ENCODE data around the gene TNS1. TPM values are rescaled to one million over a fixed set of nuclear protein-coding genes. Genes with fewer than 3 reads are reported as not detected.

Gene TNS1
- total RNA-seq, 1 donor from 2014 or later = 219 TPM

DNA sequence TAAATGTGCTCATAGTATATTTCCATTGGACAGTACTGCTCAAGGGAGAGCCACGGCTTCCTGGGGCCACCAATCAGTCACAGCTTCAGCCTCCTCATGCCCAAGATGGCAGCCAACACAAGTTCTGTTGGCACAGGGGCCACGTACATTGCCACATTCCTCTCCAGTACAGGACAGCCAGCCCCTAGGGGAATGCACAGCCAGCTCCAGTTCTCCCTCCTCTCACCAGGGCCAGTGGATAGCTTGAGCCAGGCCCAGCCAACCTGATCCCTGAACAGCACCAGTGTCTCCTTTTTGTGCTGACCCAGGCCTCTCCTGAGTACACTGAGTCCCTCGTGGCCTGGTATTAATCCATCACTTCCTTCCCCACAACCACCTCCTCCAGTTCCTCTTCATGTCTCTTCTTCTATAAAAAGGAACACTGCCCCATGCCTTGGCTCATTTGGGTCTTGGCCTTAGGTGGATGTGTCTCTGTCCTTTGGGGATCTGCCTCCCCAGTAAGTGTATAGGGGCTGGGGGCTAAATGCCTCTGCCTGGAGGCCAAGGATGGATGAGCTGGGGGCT lies 168.7 kb downstream of the TNS1 start:
- FAIRE-seq = no peak
- Histone ChIP-seq H3K27ac (ENCODE audit: low read depth, low read length) (no peak overlapping the region), H3K4me3 (ENCODE audit: insufficient read depth, low read depth, low read length) (no peak overlapping the region), H3K9ac (ENCODE audit: low read length) (no peak overlapping the region), H3K79me2 (ENCODE audit: insufficient read depth, low read length) (peaks cover 37% of the 10 kb centered on the region), H3K4me2 (ENCODE audit: low read length) (no peak overlapping the region), H4K20me1 (ENCODE audit: insufficient read depth, low read length) (peaks cover 91% of the 10 kb centered on the region), H3K9me3 (ENCODE audit: insufficient read depth, low read depth, low read length) (no peaks in the 10 kb centered on the region), H3K27me3 (ENCODE audit: insufficient read depth, low read length) (no peaks in the 10 kb centered on the region), H3K36me3 (ENCODE audit: insufficient read depth, low read length) (peaks cover 42% of the 10 kb centered on the region), H2AFZ (ENCODE audit: low read depth, low read length) (no peak overlapping the region), H3K4me1 (ENCODE audit: insufficient read depth, low read length) (peaks cover 22% of the 10 kb centered on the region)
- TF ChIP-seq, protein P1, sequence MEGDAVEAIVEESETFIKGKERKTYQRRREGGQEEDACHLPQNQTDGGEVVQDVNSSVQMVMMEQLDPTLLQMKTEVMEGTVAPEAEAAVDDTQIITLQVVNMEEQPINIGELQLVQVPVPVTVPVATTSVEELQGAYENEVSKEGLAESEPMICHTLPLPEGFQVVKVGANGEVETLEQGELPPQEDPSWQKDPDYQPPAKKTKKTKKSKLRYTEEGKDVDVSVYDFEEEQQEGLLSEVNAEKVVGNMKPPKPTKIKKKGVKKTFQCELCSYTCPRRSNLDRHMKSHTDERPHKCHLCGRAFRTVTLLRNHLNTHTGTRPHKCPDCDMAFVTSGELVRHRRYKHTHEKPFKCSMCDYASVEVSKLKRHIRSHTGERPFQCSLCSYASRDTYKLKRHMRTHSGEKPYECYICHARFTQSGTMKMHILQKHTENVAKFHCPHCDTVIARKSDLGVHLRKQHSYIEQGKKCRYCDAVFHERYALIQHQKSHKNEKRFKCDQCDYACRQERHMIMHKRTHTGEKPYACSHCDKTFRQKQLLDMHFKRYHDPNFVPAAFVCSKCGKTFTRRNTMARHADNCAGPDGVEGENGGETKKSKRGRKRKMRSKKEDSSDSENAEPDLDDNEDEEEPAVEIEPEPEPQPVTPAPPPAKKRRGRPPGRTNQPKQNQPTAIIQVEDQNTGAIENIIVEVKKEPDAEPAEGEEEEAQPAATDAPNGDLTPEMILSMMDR (IDR thresholded peaks at IDR 0.05; ENCODE audit: insufficient read depth, low read depth, low read length) = no peak
- no peak for TF ChIP-seq EZH2 (IDR thresholded peaks at IDR 0.05; ENCODE audit: insufficient read depth, low read length)
- H3K27ac Mint-ChIP-seq (ENCODE audit: unreplicated experiment) = peak overlapping the region; percentile 67
- peaks cover 51% of the 10 kb centered on the region for H3K36me3 Mint-ChIP-seq (ENCODE audit: low read depth, unreplicated experiment)
- H3K9me3 Mint-ChIP-seq (ENCODE audit: unreplicated experiment) = peaks cover 2% of the 10 kb centered on the region
- no peak for DNase-seq (ENCODE audit: low read depth)
- H3K4me3 Mint-ChIP-seq (ENCODE audit: unreplicated experiment) = no peak overlapping the region
- no peaks in the 10 kb centered on the region for H3K27me3 Mint-ChIP-seq (ENCODE audit: low read depth, unreplicated experiment)
- peaks cover 31% of the 10 kb centered on the region for H3K4me1 Mint-ChIP-seq (ENCODE audit: low read depth, unreplicated experiment)

DNA sequence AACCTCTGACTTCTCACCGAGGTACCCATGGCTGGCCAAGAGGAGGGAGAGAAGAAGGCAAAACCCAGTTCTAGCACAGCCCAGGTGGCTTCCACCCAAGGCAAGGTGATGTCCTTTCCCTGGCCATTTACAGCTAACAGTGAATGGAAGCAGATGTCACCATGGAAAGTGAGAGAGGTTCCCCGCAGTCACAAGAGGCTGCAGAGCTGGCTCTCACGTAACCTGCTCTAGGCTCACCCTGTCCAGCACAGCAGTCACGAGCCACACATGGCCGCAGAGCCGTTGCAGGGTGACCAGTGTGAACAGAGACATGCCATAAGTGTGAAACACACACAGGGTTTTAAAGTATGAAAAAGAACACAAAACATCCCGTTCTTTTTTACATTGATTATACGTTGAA lies 169.4 kb downstream of the TNS1 start:
- H3K36me3 Mint-ChIP-seq (ENCODE audit: low read depth, unreplicated experiment) = peaks cover 55% of the 10 kb centered on the region
- DNase-seq (ENCODE audit: low read depth) (no peak), FAIRE-seq (no peak)
- Histone ChIP-seq H3K4me3 (ENCODE audit: insufficient read depth, low read depth, low read length) (no peak overlapping the region), H3K9me3 (ENCODE audit: insufficient read depth, low read depth, low read length) (no peaks in the 10 kb centered on the region), H3K79me2 (ENCODE audit: insufficient read depth, low read length) (peaks cover 33% of the 10 kb centered on the region), H3K36me3 (ENCODE audit: insufficient read depth, low read length) (peaks cover 47% of the 10 kb centered on the region), H2AFZ (ENCODE audit: low read depth, low read length) (no peak overlapping the region), H3K27me3 (ENCODE audit: insufficient read depth, low read length) (no peaks in the 10 kb centered on the region), H3K4me1 (ENCODE audit: insufficient read depth, low read length) (peaks cover 21% of the 10 kb centered on the region), H3K9ac (ENCODE audit: low read length) (no peak overlapping the region), H3K27ac (ENCODE audit: low read depth, low read length) (no peak overlapping the region), H3K4me2 (ENCODE audit: low read length) (no peak overlapping the region), H4K20me1 (ENCODE audit: insufficient read depth, low read length) (peaks cover 86% of the 10 kb centered on the region)
- H3K27ac Mint-ChIP-seq (ENCODE audit: unreplicated experiment) = no peak overlapping the region
- TF ChIP-seq, protein P1 (IDR thresholded peaks at IDR 0.05; ENCODE audit: insufficient read depth, low read depth, low read length) = no peak
- no peak for TF ChIP-seq EZH2 (IDR thresholded peaks at IDR 0.05; ENCODE audit: insufficient read depth, low read length)
- H3K4me3 Mint-ChIP-seq (ENCODE audit: unreplicated experiment) = no peak overlapping the region
- no peaks in the 10 kb centered on the region for H3K27me3 Mint-ChIP-seq (ENCODE audit: low read depth, unreplicated experiment)
- H3K4me1 Mint-ChIP-seq (ENCODE audit: low read depth, unreplicated experiment) = peaks cover 28% of the 10 kb centered on the region
- H3K9me3 Mint-ChIP-seq (ENCODE audit: unreplicated experiment) = peaks cover 2% of the 10 kb centered on the region

DNA sequence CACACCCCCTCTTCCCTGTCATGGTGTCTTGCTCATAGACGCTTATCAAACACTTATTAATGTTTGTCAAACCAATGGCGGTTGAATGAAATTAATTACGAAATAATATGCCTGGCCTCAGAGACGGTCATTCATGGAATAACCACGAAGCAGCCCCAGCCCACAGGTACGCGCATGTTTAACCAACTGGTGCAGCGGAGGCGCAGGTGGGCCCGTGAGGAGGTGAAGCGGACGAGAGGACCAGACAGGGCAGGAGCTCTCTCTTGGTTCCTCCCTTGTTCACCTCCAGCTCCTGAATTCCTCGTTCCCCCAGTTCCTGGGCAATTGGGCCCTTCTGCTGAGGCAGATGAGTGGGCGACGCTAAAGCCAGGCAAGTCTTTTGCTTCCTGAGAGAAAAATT lies 169.8 kb downstream of the TNS1 start:
- FAIRE-seq (no peak), DNase-seq (ENCODE audit: low read depth) (no peak)
- peaks cover 19% of the 10 kb centered on the region for H3K4me1 ChIP-seq (ENCODE audit: insufficient read depth, low read length)
- no peaks in the 10 kb centered on the region for H3K9me3 ChIP-seq (ENCODE audit: insufficient read depth, low read depth, low read length)
- no peak overlapping the region for H3K27ac Mint-ChIP-seq (ENCODE audit: unreplicated experiment)
- peaks cover 54% of the 10 kb centered on the region for H3K36me3 Mint-ChIP-seq (ENCODE audit: low read depth, unreplicated experiment)
- peaks cover 24% of the 10 kb centered on the region for H3K4me1 Mint-ChIP-seq (ENCODE audit: low read depth, unreplicated experiment)
- no peak overlapping the region for H3K4me2 ChIP-seq (ENCODE audit: low read length)
- TF ChIP-seq, protein P1 (IDR thresholded peaks at IDR 0.05; ENCODE audit: insufficient read depth, low read depth, low read length) = no peak
- no peaks in the 10 kb centered on the region for H3K27me3 ChIP-seq (ENCODE audit: insufficient read depth, low read length)
- H3K9ac ChIP-seq (ENCODE audit: low read length) = no peak overlapping the region
- H3K9me3 Mint-ChIP-seq (ENCODE audit: unreplicated experiment) = peaks cover 2% of the 10 kb centered on the region
- no peaks in the 10 kb centered on the region for H3K27me3 Mint-ChIP-seq (ENCODE audit: low read depth, unreplicated experiment)
- H3K79me2 ChIP-seq (ENCODE audit: insufficient read depth, low read length) = peaks cover 29% of the 10 kb centered on the region
- no peak overlapping the region for H3K27ac ChIP-seq (ENCODE audit: low read depth, low read length)
- H4K20me1 ChIP-seq (ENCODE audit: insufficient read depth, low read length) = peaks cover 86% of the 10 kb centered on the region
- H3K36me3 ChIP-seq (ENCODE audit: insufficient read depth, low read length) = peaks cover 51% of the 10 kb centered on the region
- H3K4me3 ChIP-seq (ENCODE audit: insufficient read depth, low read depth, low read length) = no peak overlapping the region
- H2AFZ ChIP-seq (ENCODE audit: low read depth, low read length) = no peak overlapping the region
- no peak overlapping the region for H3K4me3 Mint-ChIP-seq (ENCODE audit: unreplicated experiment)
